GM08714 (cell line): ENCODE data around the gene ZCCHC14.
"Not testable (repeated sequence)": the region's sequence is repeated elsewhere in the genome, so short reads cannot be mapped to it uniquely, and the experiment has no call there.

Experiments
- H3K4me3 ChIP-seq: fragments of 200-500 bp; sonication (Bioruptor generic); 2 replicates; pipeline ENCODE4 v1.5.1; 2014; ENCODE audit warnings: mild to moderate bottlenecking, low read length, inconsistent platforms
- ZNF274 ChIP-seq: IDR thresholded peaks from 2 replicates; pipeline ENCODE4 v1.6.1; 2012; ENCODE audit warnings: mild to moderate bottlenecking, low read depth, low read length

ZCCHC14 gene

DNA sequence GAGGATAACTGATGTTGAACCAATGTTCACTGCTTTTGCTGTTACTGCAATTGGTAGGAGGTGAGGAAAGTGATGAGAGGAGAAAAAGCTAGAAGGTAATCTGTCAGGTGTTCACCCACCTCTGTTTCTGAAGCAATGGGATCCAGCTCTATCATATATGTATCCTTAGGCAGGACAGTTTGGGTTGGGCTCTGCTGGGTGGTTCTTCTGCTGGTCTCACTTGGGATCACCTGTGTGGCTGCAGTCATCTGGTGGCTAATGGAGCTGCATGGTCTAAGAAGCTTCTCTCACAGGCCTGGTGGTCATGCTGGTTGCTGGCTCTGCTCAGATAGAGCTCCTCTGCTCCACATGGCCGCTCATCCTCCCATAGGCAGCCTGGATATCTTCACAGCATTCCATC, 40.2 kb upstream of the ZCCHC14 start:
- H3K4me3 ChIP-seq: no peak overlapping the region
- TF ChIP-seq ZNF274: no peak

DNA sequence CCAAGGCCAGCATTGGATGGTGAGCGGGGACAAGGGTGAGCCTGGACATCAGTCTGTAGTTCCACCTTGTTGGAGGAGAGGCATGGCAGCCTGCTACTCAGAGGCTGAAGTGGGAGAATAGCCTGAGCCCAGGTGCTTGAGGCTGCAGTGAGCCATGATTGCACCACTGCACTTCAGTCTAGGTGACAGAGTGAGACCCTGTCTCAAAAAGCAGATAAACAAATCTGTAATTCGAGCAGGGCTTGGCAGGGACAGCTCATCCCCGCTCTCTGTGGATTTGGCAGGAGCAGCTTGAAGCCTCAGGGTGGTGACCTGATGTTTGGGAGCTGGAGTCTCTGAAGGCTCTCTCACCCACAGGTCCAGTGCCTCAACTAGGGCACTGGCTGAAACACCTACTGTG, 38.6 kb upstream of the ZCCHC14 start:
- TF ChIP-seq ZNF274: no peak
- no peak overlapping the region for H3K4me3 ChIP-seq

DNA sequence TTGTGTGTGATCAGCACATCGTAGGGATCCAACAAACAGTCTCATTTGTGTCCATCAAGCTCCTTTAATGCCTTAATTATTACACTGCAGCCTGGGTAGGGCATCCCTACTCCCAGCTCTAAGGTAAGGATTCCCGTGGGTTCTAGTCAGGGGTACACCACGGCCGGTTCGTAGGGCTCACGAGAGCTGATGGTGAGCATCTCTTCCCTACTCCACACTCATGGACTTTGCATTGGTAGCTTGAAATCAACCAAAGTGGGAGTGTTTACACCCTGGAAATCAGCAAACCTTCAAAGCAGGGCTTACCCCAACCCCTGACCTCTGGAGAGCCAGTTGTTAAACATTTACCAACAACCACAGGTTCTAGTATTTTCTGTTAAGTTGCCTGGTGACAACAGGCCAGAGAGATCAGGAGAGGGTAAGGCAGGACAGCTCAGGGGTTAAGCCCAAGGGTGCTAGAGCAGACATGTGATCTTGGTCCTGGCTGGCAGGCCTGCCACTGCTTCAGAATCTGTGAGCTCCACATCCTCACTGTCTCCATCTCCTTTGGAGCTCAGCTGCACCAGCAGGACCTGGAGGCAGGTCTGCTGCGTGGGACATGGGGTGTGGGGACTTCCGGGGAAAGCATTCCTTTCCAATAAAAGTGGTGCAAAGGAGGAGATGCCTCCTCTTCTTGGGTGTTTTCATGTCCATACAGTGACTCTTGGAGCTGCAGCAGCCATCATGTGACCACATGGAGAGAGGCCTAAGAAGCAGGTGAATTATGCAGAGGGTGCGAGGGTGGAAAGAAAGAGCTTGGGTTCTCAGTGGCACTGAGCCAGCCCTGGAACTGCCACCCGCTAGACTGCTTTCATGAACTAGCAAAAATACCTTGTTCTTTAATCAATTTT, 36.1 kb upstream of the ZCCHC14 start:
- H3K4me3 ChIP-seq: no peak overlapping the region

DNA sequence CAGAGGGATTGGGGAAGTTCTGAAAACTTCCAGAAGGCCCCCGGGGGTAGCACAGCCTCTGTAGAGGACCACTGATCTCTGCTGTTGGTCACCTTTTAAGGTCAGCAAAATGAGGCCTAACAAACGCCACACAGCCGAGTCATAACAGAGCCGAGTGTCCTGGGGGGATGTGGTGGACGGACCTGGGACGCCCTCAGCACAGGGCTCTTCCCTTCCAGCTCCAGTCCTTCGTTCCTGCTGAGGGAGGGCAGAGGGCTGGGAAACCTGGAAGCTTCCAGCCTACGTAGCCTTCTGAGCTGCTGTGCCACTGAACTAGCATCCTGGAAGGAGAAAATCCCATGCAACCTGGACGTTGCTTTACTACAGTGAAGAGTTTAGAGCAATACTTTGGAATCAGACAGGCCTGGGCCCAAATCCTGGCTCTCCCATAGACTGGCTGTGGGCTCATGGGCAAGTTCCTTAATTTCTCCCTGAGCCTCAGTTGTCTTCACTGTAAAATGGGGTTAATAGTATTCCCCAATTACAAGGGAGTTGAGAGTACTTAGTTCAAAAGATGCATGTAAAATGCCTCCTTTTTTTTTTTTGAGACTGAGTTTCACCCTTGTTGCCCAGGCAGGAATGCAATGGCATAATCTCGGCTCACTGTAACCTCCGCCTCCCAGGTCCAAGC, 34.4 kb upstream of the ZCCHC14 start:
- no peak for TF ChIP-seq ZNF274
- no peak overlapping the region for H3K4me3 ChIP-seq

More for the DNA sequence above, 36.1 kb upstream of the ZCCHC14 start:
- no peak for TF ChIP-seq ZNF274

DNA sequence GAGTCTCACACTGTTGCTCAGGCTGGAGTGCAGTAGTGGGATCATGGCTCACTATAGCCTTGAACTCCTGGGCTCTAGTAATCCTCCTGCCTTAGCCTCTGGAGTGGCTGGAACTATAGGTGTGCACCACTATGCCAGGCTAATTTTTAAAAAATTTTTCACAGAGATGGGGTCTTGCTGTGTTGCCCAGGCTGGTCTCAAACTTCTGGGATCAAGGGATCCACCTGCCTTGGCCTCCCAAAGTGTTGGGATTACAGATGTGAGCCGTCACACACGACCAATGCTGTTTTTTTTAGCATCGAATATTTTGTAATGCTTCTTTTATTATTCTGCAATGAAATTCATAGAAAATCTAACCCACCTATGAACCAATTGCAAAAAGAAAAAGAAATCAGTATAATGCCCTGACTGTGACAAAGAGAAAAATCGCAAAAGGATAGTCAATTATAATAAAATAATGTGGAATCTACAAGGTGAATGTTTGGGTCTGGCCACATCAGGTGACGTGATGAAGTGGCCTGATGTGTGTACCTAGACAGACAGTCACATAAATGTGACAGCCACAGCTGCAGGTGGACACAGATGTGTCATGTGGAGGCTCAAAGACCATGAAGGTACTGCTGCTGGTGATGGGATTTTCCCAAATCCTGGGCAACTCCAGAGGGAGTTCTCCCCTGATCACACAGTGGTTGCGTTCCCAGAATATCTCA, 33.6 kb upstream of the ZCCHC14 start:
- TF ChIP-seq ZNF274: no peak
- H3K4me3 ChIP-seq: no peak overlapping the region

DNA sequence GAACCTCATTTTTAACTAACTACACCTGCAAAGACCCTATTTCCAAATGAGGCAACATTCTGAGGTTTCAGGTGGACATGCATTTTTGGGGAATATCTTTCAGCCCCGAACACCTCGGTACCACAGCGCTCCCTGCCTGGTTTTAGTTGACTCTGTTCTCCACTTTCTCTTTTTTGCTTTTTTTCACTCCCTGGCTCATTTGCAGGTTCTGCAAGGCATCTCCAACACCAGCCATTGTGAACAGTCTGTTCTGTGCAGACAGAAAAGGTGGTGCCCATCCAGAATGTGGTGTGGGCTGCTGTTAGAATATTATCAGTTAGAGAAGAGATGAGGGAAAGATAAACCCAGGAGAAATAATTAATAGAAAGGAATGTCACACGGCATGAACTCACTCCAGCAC, 32.5 kb upstream of the ZCCHC14 start:
- TF ChIP-seq ZNF274: no peak
- H3K4me3 ChIP-seq: no peak overlapping the region

DNA sequence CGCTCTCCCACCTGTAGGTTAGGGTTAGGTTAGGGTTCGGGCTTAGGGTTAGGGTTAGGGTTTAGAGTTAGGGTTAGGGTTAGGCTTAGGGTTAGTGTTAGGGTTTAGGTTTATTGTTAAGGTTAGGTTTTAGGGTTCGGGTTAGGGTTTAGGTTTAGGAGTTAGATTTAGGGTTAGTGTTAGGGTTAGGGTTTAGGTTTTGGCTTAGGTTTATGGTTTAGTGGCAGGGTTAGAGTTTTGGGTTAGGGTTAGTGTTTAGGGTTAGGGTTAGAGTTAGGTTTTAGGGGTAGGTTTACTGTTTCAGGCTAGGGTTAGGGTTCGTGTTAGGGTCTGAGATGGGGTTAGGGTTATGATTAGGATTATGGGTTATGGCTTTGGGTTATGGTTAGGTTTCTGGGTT, 31.6 kb upstream of the ZCCHC14 start:
- H3K4me3 ChIP-seq: no peak overlapping the region
- TF ChIP-seq ZNF274: no peak

DNA sequence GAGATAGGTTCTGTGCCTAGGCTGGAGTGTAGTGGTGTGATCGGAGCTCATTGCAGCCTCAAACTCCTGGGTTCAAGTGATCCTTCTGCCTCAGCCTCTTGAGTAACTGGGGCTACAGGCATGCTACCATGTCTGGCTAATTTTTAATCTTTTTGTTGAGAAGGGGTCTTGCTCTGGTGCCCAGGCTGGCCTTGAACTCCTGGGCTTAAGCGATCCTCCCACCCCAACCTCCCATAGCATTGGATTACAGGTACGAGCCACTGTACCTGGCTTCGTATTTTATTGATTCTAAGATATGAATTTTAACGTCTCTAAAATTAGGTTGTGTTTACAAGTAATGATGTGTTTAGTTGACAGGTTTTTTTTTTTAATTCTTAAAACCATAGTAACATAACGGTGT, 30.8 kb upstream of the ZCCHC14 start:
- H3K4me3 ChIP-seq: not testable (repeated sequence)

DNA sequence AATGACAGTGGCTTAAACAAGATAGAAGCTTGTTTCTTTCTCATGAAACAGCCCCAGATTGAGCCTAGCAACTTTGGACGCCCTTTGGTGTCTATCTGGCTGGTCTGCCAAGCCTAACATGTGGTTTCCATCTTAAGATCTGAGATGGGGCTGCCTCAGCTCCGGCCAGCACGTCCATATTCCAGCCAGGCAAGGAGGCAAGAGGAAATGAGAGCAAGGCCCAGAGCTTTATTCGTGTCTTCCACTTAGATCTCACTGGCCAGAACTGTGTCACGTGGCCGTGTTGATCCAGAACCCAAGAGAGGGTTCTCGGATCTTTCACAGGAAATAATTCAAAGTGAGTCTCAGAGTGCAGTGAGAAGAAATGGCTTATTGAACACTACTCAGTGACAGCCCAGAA, 28.9 kb upstream of the ZCCHC14 start:
- not testable (repeated sequence) for H3K4me3 ChIP-seq

DNA sequence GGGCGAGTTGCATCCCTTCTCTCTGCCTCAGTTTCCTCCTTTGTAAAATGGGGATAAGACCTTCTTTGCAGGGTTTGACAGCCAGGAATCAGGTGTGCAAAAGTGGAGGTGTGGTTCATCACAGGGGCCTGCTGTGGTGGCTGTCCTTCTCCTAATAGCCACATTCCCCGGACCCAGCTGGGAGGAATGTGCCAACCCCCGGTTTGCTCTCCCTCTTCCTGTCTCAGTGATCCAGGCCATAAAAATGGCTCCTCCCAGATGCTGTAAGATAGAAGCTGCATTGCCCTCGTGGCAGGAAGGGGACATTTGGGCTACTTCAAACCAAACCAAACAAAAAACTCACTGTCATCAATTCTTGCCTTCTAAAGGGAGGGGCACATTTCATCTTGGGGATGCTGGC, 26.3 kb upstream of the ZCCHC14 start:
- not testable (repeated sequence) for H3K4me3 ChIP-seq

DNA sequence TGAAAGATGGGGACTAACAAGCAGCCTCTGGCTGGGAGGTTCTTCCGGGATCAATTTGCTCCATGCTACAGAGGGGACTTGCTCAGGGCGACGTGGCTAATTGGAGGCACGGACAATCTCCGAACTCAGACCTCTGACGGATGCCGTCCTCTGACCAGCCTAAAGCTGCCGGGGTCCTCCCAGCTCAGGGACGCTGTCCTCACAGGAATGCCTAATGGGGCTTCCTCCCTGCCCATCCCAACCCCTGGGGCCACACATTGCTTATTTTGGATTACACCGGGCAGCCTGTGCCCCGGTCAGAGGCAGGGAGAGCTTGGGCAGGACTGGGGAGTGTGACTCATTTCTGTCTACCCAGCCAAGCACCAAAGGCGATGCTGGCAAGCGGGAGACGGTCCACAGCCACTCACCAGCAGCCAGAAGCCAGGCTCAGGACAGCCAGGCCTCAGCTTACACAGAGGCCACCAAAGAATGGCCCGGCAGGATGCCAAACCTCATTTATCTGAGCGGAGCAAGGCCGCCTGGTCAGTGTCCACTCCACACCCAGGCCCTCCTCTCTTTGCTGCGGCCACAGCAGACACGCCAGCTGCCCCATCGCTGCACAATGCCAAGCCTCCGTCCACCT, 25.7 kb upstream of the ZCCHC14 start:
- H3K4me3 ChIP-seq: not testable (repeated sequence)

DNA sequence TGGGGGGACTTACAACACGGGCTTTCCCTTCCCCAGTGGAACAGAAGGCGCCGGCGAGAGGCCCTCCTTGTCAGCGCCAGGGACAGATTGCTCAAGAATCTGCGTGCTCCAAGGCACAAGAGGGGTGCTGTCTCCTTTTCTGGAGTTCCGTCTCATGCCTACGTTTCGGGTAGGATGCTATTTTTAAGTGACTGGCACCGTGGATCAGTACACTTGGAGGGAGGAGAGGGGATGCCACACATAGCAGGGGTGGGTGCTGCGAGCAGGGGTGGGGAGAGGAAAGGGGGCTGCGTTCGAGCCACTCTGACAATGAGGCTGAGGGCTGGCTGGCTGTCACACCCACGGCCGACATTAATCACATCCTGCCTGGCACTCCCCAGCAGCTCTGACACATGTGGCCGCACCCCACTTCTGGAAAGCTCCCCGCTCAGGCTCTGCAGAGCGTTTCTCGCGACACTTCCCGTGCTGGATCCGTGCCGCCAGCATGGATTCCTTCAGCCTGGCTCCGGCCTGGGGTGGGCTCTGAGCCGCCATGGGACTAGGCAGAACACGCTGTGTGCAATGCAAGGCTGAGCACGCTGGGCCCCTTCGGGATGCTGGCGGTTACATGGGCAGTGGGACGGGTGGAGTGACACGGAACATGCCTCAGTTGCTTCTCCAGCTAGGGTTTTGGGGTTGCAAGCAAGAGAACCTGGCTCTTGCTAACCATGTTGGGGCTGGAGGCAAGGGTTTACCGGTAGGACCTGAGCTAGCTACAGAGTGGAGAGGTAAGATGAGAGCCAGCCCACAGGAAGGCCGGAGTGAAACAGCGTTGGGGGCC, 25.0 kb upstream of the ZCCHC14 start:
- not testable (repeated sequence) for H3K4me3 ChIP-seq

DNA sequence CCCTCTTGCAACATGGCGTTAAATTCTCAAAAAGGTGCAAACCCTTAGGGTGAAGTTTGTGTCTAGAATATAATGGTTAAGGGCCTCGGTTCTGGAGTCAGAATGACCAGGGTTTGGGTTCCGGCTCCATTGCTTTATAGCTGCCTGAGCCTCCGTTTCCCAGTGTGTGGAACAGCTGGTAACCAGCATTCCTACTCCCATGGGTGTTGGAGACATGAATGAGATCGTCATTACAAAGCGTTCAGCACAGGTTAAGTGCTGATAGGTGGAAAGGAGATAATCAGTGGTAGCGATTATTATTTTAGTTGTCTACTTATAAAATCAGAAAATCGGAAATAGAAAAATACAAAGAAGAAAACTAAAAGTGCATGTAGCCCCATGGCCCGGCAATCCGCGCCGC, 23.5 kb upstream of the ZCCHC14 start:
- no peak for TF ChIP-seq ZNF274

More for the DNA sequence above, 23.5 kb upstream of the ZCCHC14 start:
- no peak overlapping the region for H3K4me3 ChIP-seq
